Activated CD8-positive, alpha-beta memory T cell treated with anti-CD3 and anti-CD28 coated beads for 24 hours (primary cell): ENCODE results near the gene LRBA.

Experiments
- DNase-seq: peaks from one replicate; pipeline ENCODE4 v3.0.0-alpha.2; 2020

Gene LRBA

DNA sequence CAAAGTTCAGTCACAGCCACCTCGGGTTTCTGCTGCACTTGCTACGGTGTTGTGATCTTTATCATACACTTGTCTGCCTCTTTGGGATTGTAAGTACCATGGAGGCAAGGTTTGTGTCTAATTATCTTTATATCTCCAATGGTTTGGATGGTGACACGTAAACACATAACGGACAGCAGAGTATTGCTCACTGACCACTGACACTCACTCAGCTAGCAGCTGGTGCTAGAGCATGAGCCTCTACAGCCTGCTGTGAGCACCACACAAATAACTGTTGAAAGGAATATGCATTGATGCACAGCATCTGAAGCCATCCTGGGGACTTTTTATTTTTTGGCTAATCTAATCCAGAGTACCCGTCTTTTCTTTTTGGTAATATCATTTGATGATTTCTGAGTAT, 780.8 kb downstream of the LRBA start:
- no peak for DNase-seq

DNA sequence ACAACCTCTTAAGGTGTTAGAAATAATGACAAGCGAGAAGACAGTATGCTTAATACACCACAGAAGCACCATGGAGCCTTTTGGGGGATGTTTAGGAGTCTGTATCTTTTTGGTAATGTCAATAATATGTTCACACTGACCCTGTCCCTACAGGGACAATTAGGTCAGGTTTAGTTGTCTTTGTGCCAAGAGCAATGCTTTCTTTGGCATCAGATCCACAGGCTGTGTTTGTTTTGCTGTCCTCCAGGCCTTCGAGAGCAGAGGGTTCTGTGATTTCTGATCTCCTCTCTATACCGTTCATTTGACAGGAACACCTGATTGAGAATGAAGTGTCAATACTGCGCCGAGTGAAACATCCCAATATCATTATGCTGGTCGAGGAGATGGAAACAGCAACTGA, 783.1 kb downstream of the LRBA start:
- DNase-seq: no peak

DNA sequence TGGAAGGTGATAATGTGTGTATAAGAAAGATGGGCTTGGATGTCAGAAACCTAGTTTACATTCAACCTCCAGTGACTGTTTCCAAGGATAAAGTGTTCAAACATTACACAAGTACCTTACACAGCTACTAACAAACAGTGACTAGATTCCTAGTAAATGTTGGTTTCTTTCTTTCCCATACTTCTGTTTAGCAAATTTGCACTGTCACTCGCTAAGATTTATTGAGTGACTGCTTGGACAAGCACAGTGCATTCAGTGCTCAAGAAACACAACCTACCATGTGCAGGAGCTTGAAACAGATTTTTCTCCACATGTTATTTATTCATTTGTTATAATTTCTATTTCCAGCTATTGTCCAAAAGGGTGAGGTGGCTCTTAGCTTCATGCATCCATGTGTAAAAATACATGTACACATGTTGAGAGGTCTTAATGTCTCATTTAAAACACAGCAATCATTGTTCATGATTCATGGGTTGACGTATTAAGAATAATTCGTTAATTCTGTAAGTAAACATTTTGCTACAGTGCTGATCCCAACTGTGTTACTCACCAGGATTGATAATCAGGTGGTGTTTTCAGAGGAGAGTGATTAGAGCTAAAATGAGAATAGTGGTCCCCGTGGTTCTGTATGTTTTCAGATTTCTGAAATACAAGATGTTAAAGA, 783.8 kb downstream of the LRBA start:
- DNase-seq: no peak

DNA sequence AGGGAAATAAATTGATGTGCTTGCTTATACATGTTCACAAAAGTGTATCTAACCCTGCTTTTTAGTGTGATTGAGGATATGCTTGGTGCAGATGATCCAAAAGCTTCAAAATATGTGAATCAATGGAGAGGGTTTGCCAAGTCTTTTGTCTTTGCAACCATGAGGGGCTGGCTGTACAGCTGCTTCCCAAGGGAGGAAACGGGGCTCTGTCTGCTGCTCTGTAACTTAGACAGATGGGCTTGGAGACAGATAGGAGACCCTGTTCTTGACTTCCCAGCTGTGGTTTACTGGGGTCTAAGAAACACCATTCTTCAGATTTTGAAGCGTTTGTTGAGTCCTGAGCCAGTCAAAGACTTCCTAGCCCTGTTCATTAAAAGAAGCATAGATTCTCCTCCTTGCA, 784.5 kb downstream of the LRBA start:
- DNase-seq: no peak

DNA sequence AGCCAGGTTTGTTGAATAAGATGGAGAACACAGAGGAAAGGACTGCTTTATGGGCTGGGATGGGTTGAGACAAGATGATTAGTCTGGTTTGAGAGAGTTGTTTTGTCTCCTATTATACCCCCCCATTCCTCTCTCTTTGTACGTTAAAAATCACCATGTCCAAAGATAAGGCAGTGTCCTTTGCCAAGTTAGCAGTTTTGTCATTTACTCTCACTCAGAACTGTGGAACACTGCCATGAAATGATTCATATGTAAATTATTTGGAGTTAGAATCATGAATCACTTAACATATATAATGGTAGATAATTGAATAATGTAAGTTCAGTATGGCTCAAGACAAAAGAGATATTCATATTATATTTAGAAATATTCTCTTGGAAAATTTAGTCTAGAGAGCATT, 785.6 kb downstream of the LRBA start:
- DNase-seq: no peak

DNA sequence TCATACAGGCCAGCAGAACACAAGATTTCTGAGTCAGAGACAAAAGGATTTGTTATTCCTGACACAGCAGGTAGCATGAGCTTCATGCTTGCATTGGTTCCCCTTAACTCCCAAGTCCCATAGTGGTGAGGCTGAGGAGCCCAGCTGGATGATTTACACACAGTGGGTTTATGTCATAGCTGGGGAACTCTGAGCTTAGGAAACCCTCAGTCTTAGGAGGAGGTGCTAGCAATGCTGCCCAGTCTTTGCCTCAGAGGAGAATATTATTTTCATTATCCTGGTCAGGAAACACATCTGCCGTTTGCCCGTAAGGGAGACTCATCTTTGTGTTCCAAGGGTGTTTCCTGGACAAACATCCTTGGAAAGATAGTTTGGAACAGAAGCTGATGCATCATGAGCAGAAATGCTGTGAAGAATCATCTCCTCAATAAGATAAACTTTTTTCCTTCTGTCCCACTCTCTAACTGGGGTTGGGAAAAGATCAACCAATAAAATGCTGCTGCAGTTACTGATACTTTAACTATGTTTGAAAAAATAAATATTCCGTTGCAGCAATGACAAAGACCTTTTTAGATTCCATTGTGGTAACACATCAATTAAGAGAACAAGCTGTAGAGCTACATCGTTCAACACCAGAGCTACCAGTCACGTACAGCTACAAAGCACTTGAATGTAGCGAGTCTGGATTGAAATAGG, 790.0 kb downstream of the LRBA start:
- no peak for DNase-seq

DNA sequence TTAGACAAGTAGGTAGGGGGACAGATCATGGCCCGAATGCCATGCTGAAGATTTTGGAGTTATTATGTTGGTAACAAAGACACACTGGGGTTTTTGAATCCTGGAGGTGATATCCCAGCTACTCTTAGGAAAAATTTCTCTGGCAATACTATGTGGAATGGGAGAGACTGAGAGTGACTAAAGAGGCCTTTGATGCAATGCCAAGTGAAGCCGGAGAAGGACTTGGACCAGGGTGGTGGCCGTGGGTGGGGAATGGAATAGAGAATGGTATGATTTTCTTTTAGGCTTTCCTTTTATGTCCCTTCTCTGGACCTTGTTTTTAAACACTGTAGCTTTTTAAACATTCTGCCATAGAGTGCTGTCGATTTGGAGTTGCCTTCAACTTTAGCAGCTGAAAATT, 795.2 kb downstream of the LRBA start:
- DNase-seq: no peak

DNA sequence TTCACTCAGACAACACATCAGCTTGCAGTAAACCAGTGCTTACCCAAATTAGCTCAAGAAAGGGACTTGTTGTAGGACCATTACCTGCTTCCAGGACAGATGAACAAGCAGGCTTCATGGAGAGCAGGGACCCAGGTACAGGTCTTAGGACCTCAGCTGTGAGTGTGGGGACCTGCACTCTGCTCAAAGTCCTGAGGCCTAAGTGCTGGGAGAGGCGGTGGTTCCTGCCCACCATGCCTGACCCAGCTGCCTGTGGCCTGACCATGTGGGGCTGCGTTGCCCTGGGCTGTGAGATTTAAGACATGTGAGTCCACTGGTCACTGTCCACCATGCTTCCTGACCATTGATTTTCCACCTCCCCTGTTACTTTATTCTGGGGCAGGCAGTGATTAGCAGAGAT, 796.6 kb downstream of the LRBA start:
- DNase-seq: no peak

DNA sequence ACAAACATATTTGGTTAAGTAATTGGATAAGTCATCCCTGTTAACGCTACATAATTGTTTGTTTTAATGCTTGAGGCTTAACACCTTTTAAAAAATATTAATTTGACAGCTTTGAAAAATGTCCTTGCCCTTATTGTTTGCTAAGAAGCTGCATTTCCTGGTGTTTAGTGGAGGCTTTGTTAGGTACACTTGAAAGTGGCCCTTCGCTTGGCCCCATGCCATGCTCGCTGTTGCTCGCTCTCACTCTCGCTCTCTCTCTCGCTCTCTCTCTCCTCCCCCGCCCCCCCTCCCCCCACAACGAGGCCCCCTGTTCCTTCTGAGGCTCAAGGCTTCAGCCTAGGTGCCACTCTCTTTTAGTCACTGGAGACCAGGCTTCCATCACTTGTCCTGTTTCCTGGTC, 797.3 kb downstream of the LRBA start:
- no peak for DNase-seq

DNA sequence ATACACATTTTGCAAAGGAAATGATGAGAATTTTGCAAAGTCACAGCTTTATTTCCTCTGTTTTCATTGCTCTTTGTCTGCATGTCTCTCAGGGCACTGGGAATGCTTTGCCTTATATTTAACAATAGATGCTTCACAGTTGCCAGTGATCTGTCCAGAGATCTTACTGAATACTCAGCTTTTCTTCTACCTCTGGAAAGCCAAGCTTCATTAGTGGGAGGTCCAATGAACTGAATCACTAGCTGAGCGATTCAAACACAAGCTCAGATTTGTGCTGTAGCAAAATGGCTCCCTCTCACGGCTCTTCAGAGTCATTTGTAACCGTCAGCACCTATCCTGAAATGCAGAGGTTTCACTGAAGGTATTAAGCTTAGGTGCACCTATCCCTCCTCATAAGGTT, 797.9 kb downstream of the LRBA start:
- no peak for DNase-seq

DNA sequence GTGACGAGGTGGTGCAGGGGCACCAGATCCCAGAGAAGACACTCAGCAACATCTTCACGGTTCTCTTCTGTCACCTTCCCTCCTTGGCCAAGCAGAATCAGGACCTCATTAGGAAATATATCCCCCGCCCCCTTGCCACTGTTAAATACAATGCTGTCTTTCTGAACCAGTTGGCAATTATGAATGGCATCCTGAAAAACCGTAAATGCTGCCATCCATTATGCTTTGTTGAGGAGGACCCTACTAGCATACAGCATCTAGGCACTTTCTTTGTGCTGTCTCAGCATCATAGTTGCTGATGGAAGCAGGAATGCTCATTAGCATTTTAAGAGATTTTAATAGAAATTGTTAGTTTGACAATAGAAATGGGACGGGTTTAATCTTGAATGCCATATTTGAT, 798.4 kb downstream of the LRBA start:
- no peak for DNase-seq

DNA sequence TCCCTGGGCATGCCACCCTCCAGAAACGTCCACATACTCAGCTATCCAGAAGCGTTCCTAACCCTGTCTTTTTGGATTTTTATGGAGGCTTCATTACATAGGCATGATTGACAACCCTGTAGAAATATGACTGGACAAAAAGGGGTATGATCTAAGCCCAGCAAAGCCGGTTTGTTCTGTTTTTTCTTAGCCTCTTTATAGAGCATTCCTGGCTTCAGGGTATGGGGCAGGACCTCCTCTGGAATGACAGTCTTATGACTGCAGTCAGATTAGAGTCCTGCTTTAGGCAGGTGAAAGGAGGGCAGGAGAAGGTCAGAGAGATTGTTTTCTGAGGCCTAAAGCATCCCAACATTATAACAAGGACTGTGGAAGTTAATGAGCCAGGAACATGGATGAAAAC, 799.5 kb downstream of the LRBA start:
- DNase-seq: no peak
